Upper lobe of left lung (tissue), 6 donors: Measurements from ENCODE around the gene LRG1. TPM values are rescaled to one million over a fixed set of nuclear protein-coding genes. Genes with fewer than 3 reads are reported as not detected.
A peak's percentile ranks its signal among the peaks of the same experiment; 100 is the strongest.

Experiments
- ATAC-seq, 2 donors: fragments of 200-7000 bp; cut with Tn5 transposase; one replicate each; pipeline ENCODE4 v1.9.1; 2022; ENCODE audit warnings: mild to moderate bottlenecking in 2 of 2, moderate library complexity in 2 of 2; ENCODE audit not compliant: low FRiP score in 2 of 2
- DNase-seq, 2 donors: peaks; one replicate each; pipeline ENCODE4 v3.0.0-alpha.2; 2019 to 2020
- H3K27ac ChIP-seq, 4 donors: fragments of 200-600 bp; sonication (generic); one replicate each; pipeline ENCODE4 v1.5.1; 2016 to 2019
- H3K27me3 ChIP-seq, 4 donors: fragments of 200-600 bp; sonication (generic); one replicate each; pipeline ENCODE4 v1.5.1; 2017 to 2019
- H3K36me3 ChIP-seq, 4 donors: fragments of 200-600 bp; sonication (generic); one replicate each; pipeline ENCODE4 v1.5.1; 2016 to 2019
- H3K4me1 ChIP-seq, 4 donors: fragments of 200-600 bp; sonication (generic); one replicate each; pipeline ENCODE4 v1.5.1; 2018 to 2019
- H3K4me3 ChIP-seq, 4 donors: fragments of 200-600 bp; sonication (generic); one replicate each; pipeline ENCODE4 v1.5.1; 2017 to 2019; ENCODE audit warnings: mild to moderate bottlenecking in 2 of 4, moderate library complexity in 1 of 4
- H3K9me3 ChIP-seq, 4 donors: fragments of 200-600 bp; sonication (generic); one replicate each; pipeline ENCODE4 v1.5.1; 2018 to 2019
- EP300 ChIP-seq, 4 donors: sonication (generic); formaldehyde crosslinking; IDR thresholded peaks; one replicate each; pipeline ENCODE4 v1.5.1; 2017; ENCODE audit warnings: antibody characterized with exemption in 4 of 4, control low read depth in 2 of 4
- POLR2A ChIP-seq, 4 donors: fragments of 450-650 bp; IDR thresholded peaks; one replicate each; pipeline ENCODE4 v1.5.1; 2016 to 2017; ENCODE audit warnings: antibody characterized with exemption in 4 of 4, mild to moderate bottlenecking in 2 of 4
- POLR2AphosphoS5 ChIP-seq, 2 donors: sonication (generic); formaldehyde crosslinking; IDR thresholded peaks; one replicate each; pipeline ENCODE4 v1.5.1; 2017; ENCODE audit warnings: antibody characterized with exemption in 2 of 2
- WGBS, 2 donors: methylation state at CpG; one replicate each; pipeline ENCODE4 v1.1.5; 2017 to 2018; 5-methylcytosine and 5-hydroxymethylcytosine counted together
- total RNA-seq, 6 donors: library from RNA; depleted of rRNA in 4 of 6; stranded (reverse); fragments of >200 nt in 4 of 6; gene quantifications; one replicate each; pipeline versions ENCODE4 v1.1.0 to v1.2.1, GENCODE V29; 2016 to 2021
- TF ChIP-seq, protein P1 (sequence below), 6 experiments: fragments of 450-650 bp in 4 of 6; fragments of 200-600 bp in 2 of 6; sonication (generic) in 2 of 6; IDR thresholded peaks; one replicate each; pipeline ENCODE4 v1.5.1; 2016 to 2019; ENCODE audit warnings: antibody characterized with exemption in 6 of 6
- donor health status: DM: no; HTN: no; CAD: no; lungs with moderate emphysema.
- donor health status: DM: no; HTN: yes; CAD: no; lungs with severe emphysema.

LRG1 gene
- total RNA-seq, 6 donors from 2014 or later, result 7.3 to 19.9 (median 12.2) TPM

DNA sequence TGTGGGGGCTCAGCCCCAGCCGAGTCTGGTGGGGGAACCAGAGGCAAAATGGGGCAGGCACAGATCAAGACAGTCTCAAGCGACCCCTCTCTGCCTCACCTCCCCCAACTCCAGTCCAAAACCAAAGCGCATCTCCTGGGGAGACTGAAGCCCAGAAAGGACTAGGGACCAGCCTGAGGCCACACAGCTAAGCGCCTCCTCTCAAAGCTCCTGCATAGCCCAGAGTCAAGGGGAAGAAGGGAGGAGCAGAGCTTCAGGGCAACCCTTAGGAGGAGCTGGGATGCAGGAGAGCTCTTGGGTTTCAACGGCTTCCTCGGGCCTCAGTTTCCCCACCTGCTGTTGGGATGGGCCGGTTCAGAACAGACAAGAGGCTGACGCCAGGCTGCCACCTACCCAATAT, 39.6 kb upstream of the LRG1 start:
- no peaks in the 10 kb centered on the region for H3K9me3 ChIP-seq
- H3K27me3 ChIP-seq, result peaks cover 0 to 38% (median 27%) of the 10 kb centered on the region in 4 donors
- WGBS, 2 donors, result 71 to 78% methylated on average over 8 of the region's 8 CpGs
- H3K4me3 ChIP-seq, result no peak overlapping the region
- H3K4me1 ChIP-seq, result peaks cover 14 to 38% (median 18%) of the 10 kb centered on the region in 4 donors
- DNase-seq, result no peak
- TF ChIP-seq, protein P1, sequence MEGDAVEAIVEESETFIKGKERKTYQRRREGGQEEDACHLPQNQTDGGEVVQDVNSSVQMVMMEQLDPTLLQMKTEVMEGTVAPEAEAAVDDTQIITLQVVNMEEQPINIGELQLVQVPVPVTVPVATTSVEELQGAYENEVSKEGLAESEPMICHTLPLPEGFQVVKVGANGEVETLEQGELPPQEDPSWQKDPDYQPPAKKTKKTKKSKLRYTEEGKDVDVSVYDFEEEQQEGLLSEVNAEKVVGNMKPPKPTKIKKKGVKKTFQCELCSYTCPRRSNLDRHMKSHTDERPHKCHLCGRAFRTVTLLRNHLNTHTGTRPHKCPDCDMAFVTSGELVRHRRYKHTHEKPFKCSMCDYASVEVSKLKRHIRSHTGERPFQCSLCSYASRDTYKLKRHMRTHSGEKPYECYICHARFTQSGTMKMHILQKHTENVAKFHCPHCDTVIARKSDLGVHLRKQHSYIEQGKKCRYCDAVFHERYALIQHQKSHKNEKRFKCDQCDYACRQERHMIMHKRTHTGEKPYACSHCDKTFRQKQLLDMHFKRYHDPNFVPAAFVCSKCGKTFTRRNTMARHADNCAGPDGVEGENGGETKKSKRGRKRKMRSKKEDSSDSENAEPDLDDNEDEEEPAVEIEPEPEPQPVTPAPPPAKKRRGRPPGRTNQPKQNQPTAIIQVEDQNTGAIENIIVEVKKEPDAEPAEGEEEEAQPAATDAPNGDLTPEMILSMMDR (IDR thresholded peaks at IDR 0.05), result no peak
- no peak for TF ChIP-seq POLR2AphosphoS5 (IDR thresholded peaks at IDR 0.05)
- no peak for TF ChIP-seq EP300 (IDR thresholded peaks at IDR 0.05)
- TF ChIP-seq POLR2A (IDR thresholded peaks at IDR 0.05), result no peak
- no peaks in the 10 kb centered on the region for H3K36me3 ChIP-seq
- H3K27ac ChIP-seq, result no peak overlapping the region
- ATAC-seq, result no peak

DNA sequence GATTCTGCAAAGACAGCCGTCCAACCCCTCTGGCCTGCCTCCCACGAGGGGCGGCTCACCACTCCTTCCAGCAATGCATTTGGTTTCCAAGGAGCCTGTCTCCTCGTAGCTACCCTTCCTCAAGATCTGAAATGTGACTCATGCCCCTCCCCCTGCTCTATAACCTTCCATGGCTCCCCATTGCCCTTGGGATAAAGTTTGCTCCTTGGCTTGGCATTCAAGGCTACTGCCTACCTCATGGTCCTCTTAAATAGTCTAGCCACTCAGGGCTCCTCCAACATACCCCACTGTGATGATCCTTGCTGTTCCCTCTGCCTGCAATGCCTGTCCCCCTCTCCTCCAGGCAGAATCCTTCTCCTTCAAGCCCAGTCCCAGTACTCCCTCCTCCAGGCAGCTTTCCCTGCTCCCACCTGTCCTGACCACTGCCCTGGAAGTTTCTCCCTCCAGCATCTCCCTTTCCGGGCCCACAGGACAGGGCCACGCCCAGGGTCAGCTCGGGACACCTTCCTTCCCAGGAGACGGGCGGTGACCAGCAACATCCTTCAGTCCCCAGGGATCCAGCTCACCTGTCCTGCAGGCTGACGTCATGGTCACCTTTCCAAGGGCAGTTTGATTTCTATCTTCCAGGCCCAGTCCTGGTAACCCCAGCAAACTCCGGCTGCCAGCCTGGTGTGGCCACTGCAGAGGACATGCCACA, 38.9 kb upstream of the LRG1 start:
- no peaks in the 10 kb centered on the region for H3K9me3 ChIP-seq
- TF ChIP-seq POLR2A (IDR thresholded peaks at IDR 0.05), result no peak
- TF ChIP-seq, protein P1 (IDR thresholded peaks at IDR 0.05), result no peak
- TF ChIP-seq POLR2AphosphoS5 (IDR thresholded peaks at IDR 0.05), result no peak
- no peak for TF ChIP-seq EP300 (IDR thresholded peaks at IDR 0.05)
- H3K4me1 ChIP-seq, result peaks cover 8 to 31% (median 13%) of the 10 kb centered on the region in 4 donors
- H3K4me3 ChIP-seq, result no peak overlapping the region
- WGBS, 2 donors, result 54 to 63% methylated on average over 11 of the region's 11 CpGs
- peaks cover 0 to 31% (median 20%) of the 10 kb centered on the region in 4 donors for H3K27me3 ChIP-seq
- H3K27ac ChIP-seq, result no peak overlapping the region
- no peak for DNase-seq
- no peak for ATAC-seq
- H3K36me3 ChIP-seq, result no peaks in the 10 kb centered on the region

DNA sequence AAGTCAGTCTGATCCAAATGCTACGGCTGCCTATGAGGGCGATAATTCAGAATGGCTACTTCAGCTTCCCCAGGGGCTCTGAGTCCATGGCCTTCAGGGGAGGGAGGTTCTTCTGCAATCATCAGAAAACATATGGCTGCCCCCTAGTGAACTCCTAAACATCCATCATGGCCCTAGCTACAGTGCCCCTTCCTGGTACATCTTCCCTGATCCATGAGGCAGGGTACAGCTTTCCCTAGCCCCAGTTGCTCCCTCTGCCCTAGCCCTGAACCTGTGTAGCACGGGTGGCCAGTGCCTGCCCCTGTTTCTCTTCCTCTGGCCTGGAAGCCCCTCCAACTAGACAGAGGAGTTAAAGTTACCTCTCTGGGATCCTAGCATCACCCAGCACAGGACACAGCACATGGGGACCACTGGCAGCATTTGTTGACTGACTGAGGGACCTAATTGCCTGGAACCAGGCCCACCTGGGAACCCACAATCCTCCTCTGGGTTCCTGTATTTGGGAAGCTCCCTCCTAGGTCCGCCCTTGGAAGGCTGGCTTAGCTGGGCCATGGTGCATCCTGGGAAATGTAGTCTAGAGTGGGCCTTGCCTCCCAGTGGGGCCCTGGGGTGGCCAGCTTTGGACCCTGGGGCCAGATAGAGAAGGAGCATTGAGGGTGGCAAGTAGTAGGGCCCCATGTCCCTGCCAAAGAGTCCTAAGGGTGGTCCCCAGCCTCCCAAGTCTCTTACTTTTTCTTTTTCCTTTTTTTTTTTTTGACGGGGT, 37.4 kb upstream of the LRG1 start:
- Histone ChIP-seq H3K27me3 (peaks cover 0 to 27% (median 16%) of the 10 kb centered on the region in 4 donors), H3K36me3 (no peaks in the 10 kb centered on the region), H3K27ac (no peak overlapping the region), H3K4me3 (no peak overlapping the region), H3K4me1 (peaks cover 8 to 31% (median 13%) of the 10 kb centered on the region in 4 donors), H3K9me3 (no peaks in the 10 kb centered on the region)
- ATAC-seq (no peak), DNase-seq (no peak)
- TF ChIP-seq, protein P1 (IDR thresholded peaks at IDR 0.05), result no peak
- TF ChIP-seq EP300 (IDR thresholded peaks at IDR 0.05) (no peak), POLR2A (IDR thresholded peaks at IDR 0.05) (no peak), POLR2AphosphoS5 (IDR thresholded peaks at IDR 0.05) (no peak)
- WGBS, 2 donors, result 89 to 90% methylated on average over 3 to 5 of the region's 5 CpGs

DNA sequence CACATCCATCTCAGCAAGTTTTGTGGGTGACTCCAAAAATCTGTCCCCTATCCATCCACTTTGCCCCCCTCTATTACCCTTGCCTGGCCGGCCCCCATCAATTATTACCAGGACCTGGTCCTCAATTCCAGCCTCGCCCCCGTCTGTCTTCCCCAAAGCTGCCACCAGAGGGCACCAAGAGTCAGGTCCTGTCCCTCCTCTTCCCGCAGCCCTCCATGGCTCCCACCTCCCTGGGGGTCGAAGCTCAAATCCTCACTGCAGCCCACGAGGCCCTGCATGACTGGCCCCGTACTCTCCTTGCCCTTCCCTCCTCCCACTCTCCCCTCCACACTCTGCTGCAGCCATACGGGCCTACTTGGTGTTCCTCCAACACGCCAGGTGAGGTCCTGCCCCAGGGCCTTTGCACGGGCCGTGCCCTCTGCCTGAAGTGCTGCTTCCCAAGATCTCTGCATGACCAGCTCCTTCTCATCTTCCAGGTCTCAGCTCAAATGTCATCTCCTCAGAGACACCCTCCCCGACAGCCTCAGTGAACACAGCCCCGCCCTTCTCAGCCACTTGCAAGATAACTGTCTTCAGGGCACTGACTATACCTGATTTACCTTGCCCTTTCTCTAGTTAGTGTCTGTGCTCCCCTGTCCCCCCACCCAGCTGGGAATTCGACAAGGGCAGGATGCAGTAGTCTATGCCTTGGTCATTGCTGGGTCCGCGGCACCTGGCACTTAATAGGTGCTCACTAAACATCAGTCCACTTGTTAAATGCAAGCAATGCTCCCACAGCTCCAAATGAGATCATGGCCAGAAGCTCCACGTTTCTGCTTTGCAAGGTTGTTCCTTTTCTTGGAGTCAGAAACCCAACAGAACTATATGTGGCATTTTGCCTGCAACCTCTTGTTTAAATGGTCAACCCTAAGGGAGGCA, 36.4 kb upstream of the LRG1 start:
- TF ChIP-seq POLR2A (IDR thresholded peaks at IDR 0.05) (no peak), POLR2AphosphoS5 (IDR thresholded peaks at IDR 0.05) (no peak), EP300 (IDR thresholded peaks at IDR 0.05) (no peak)
- TF ChIP-seq, protein P1 (IDR thresholded peaks at IDR 0.05), result peak; percentile 66 to 77 (median 68)

More for the DNA sequence above, 36.4 kb upstream of the LRG1 start:
- Histone ChIP-seq H3K4me1 (peaks cover 7 to 25% (median 13%) of the 10 kb centered on the region in 4 donors), H3K4me3 (no peak overlapping the region), H3K27ac (peak overlapping the region in 1 of 4 donors; percentile 49), H3K9me3 (no peaks in the 10 kb centered on the region), H3K36me3 (no peaks in the 10 kb centered on the region), H3K27me3 (peaks cover 0 to 21% (median 11%) of the 10 kb centered on the region in 4 donors)
- 61 to 67% methylated on average over 17 of the region's 17 CpGs for WGBS, 2 donors
- ATAC-seq, result peak; percentile 23 to 60
- peak in 1 of 2 donors; percentile 59 for DNase-seq
